ENCODE measurements around the gene PPIE.

DNA sequence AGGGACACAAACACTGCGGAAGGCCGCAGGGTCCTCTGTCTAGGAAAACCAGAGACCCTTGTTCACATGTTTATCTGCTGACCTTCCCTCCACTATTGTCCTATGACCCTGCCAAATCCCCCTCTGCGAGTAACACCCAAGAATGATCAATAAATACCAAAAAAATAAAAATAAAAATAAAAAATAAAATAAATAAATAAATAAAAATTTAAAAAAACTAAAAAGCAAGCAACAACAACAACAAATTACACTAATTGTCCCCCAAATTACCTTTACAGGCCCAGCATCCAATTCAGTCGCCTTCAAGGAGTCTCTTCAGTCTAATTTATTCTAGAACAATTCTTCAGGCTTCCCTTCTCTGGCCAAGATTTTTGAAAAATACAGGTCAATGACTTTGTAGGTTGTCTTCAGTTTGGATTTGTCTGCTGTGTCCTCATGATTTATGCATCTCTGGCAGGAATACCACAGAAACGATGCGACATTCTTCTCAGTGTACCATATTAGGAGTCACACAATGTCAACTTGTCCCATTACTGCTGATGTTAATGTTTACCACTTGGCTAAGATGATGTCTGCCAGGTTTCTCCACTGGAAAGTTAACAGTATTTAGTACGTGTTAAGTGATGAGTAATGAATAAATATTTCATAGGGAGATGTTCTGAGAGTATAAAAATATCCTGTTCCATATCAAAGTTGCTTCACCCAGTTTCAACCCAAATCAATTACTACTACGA lies 70.3 kb downstream of the PPIE start:
- TF ChIP-seq EP300 (IDR thresholded peaks at IDR 0.05): no peak
- TF ChIP-seq, protein P1, sequence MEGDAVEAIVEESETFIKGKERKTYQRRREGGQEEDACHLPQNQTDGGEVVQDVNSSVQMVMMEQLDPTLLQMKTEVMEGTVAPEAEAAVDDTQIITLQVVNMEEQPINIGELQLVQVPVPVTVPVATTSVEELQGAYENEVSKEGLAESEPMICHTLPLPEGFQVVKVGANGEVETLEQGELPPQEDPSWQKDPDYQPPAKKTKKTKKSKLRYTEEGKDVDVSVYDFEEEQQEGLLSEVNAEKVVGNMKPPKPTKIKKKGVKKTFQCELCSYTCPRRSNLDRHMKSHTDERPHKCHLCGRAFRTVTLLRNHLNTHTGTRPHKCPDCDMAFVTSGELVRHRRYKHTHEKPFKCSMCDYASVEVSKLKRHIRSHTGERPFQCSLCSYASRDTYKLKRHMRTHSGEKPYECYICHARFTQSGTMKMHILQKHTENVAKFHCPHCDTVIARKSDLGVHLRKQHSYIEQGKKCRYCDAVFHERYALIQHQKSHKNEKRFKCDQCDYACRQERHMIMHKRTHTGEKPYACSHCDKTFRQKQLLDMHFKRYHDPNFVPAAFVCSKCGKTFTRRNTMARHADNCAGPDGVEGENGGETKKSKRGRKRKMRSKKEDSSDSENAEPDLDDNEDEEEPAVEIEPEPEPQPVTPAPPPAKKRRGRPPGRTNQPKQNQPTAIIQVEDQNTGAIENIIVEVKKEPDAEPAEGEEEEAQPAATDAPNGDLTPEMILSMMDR (IDR thresholded peaks at IDR 0.05): no peak
- no peak for TF ChIP-seq POLR2A (IDR thresholded peaks at IDR 0.05)
